ENCODE data around the gene AQP7. TPM values are rescaled to one million over a fixed set of nuclear protein-coding genes. Genes with fewer than 3 reads are reported as not detected.
"Not testable (repeated sequence)": the region's sequence is repeated elsewhere in the genome, so short reads cannot be mapped to it uniquely, and the experiment has no call there.

Gene AQP7
- polyA plus RNA-seq, 10 donors = 1.0 to 6.8 (median 1.8) TPM

DNA sequence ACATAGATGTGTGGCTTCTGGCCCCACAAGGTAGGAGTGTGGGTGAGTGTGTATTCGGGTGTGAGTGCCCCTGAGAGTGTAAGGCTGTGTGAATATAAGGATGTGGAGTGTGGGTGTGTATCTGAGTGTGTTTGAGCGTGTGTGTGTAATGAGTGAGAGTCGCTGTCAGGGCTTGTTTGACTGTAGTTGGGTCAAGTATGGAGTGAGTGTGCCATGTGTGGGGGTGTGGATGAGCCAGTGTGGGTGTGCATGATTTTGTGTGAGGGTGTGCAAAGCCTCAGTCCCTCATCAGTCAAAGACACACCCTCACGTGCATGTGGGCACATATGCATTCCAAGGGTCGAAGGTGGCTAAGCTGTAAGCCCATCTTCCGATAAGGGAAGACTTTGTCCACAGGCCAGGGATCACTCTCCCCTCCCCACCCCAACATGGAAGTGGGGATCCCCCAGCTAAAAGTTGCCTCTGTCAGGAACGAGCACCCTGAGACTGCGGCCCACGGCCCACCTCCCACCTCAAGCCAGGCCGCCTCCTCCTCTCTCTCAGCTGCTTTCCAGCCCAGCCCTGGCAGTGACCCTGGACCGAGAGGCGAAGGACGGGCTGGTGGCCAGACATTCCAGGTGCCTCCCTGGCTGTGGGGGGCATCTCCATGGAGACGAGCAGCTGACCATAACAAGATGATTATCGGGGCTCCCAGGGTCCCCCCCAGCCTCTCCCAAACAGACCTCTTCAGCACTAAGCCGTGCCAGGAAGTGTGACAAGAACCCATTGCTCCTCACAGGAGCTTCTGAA, 32.1 kb upstream of the AQP7 start:
- no peak for DNase-seq

DNA sequence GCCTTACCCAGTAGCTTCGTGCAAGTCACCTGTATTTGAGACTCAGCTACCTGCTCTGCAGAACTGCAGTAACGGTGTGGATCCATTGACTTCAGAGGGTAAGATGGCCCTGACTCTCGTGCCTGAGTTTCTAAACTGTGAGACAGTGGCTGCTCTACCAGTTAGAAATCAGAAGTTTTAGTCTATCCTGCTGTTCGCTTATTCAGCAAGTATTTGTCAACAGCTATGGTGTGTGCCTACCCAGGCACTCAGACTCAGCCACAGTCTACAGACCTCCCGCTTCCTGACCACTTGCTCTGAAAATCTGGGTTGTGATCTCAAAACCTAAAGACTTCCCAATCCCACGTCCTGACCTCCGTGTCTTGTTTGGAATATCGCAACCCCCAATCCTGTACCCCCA, 31.5 kb upstream of the AQP7 start:
- DNase-seq = no peak

DNA sequence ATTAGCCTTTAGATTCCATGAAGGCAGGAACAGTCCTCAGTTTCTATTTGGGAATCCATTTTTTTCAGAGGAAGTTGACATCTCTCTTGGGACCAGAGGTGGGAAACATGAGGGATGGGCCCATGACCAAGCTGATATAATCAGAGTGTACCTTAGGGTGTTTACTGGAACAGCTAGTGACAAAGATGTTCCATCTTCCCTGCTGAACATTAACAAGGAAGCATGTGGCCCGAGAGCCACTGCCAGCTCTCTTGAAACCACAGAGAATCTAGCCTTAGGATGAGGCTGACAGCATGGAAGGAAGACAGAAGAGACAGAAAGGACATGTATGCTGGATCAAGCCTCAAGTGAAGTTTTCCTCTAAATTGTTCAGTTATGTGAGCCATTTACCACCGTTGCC, 29.1 kb upstream of the AQP7 start:
- no peak for DNase-seq

DNA sequence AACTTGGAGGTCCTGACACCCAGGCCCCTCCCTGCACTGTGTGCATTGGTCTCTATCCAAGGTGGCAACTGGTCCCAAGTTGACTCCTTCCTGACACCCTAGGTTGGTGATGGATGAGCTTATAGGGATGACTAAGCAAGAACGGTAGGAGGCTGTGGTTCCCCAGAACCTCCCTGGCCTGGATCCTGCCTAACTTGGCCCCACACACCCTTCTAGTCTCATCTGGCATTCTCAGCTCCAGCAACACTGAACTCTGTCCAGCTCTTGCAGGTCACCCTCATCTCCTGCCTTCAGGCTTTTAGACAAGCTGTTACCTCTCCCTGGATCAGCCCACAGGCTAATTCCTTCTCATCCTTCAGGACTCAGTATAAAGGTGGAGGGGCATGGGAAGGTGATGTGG, 28.6 kb upstream of the AQP7 start:
- DNase-seq = no peak

GRCh38 chr9:33429256-33429985, 27.1 kb upstream of the AQP7 start:
- DNase-seq = no peak

- no peak for DNase-seq
These were observed 24.5 kb upstream of the AQP7 start for GRCh38 chr9:33426843-33427293.

GRCh38 chr9:33425128-33425533, 22.8 kb upstream of the AQP7 start:
- DNase-seq = no peak

DNA sequence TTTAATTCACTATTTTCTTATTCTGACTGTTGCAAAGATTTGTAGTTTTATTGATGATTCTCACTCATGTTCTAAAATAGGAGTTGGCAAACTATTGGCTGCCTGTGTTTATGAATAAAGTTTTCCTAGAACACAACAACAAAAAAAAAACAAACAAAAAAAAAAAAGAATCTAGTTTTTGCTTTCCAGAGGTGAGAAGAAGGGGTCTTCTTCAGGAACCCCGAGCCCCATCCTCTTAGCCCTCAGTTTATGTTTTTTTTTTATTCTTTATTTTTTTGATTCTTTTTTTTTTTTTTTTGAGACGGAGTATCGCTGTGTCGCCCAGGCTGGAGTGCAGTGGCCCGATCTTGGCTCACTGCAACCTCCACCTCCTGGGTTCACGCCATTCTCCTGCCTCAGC, 22.1 kb upstream of the AQP7 start:
- not testable (repeated sequence) for DNase-seq

GRCh38 chr9:33424043-33424442, 21.7 kb upstream of the AQP7 start:
- DNase-seq = not testable (repeated sequence)

GRCh38 chr9:33419708-33420303, 17.4 kb upstream of the AQP7 start:
- no peak for DNase-seq

GRCh38 chr9:33418090-33418489, 15.7 kb upstream of the AQP7 start:
- DNase-seq = no peak

- no peak for DNase-seq
These were observed 14.6 kb upstream of the AQP7 start for GRCh38 chr9:33416996-33417395.

DNA sequence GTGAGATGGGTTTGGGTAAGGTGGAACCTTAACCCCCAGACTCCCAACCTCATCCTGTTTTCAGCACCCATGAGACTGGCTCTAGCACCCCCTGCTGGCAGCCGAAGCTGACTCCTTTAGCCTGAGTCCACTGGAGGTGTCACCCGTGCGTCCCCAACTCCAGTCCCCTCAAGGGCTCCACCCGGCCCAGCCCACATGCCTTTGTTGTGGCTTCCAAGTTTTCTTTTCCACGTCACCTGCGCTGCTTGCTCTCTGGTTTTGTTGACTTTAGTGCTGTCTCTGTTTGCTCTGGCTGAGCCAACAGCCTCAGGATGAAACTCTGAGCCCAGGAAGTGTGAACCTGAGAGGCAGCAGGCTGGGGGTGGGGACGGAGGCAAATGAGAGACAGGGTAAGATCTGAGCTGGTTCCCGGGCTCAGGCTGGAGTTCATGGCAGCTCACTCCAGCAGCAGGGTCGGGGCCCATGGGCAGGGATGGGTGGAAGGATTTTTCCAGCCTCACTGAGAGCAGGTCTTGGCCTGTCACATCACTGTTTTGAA, 13.2 kb upstream of the AQP7 start:
- peak in 2 of 3 donors; percentile 43 to 51 for DNase-seq

- no peak for DNase-seq
These were observed 12.6 kb upstream of the AQP7 start for GRCh38 chr9:33414889-33415500.

DNA sequence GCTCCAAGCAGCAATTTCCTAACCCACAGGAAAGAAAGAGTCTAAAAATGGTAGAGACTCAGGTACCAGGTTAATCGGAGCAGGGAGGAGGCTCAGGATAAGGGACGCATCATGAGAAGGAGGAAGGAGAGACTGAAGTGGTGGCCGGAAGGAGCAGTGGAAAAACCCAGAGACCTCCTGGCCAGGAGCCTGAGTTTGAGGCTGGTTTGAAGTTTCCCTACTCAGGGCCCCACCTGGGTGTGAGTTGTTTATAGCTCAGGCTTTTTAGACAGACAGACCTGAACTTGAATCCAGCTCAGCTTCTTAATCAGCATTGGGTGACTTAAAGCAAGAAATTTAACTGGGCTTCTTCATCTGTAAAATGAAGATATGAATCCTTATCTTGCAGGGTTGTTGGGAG, 11.9 kb upstream of the AQP7 start:
- DNase-seq = no peak

DNA sequence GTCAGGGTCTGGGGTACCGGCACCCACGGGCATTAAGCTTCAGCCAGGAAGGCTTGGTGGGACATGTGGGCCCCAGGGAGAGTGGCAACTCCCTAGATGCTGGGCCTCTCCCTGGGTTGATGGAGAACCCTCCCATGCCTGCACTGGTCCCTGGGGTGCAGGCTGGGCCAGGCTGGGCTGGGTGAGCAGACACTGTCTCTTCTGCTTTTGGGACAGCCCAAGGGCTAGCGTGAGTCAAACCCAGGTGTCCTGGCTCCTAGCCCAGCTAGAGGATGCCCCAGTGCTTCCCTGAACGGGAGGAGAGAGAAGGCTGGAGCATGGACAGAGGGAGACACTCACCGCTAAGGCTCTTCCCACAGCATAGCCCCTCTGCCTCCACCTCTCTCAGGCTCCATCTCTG, 5.7 kb upstream of the AQP7 start:
- no peak for DNase-seq

DNA sequence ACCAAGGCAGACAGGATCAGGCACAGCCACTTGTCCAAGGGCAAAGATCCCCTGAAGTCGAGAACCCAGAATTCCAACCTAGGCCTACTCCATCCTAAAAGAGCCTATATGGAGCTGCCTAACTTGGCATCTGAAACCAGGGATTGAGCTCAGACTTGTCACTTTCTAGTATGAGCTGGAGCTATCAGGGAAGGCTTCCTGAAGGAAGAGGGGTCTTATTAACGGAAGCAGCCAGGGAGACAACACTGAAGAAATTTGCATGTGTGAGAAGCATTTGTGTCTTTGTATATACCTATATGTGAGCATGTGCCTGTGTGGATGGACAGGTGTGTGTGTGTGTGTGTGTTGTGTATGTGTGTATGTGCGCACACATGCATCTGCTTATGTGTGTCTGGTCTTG, 4.7 kb upstream of the AQP7 start:
- DNase-seq = no peak

DNA sequence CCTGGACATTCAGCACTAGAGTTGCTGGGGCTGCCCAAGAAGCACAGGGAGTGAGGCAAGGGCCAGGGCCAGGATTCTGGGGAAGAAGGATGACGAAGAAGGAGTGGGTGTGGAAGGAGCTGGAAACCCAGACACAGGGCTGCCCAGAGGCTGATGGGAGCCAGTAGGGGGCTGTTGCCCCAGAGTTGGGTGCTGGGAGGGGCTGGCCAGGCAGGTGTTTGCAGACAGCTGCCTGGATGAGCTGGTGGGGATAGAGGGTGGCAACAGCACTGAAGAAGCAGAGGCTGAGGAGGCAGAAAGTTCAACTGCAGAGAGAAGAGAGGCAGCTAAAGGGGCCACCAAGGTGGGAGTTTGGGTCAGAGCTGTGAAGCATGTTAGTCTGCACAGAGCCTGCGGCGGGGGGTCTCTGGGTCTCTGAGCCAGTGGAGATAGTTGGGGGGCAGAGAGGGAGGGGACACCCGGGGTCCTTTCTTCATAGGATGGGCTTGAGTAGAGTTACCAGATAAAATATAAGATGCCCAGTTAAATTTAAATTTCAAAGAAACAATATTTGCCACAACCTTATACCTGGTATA, 2.5 kb upstream of the AQP7 start:
- DNase-seq = no peak

GRCh38 chr9:33403941-33404787, 1.8 kb upstream of the AQP7 start:
- no peak for DNase-seq

DNA sequence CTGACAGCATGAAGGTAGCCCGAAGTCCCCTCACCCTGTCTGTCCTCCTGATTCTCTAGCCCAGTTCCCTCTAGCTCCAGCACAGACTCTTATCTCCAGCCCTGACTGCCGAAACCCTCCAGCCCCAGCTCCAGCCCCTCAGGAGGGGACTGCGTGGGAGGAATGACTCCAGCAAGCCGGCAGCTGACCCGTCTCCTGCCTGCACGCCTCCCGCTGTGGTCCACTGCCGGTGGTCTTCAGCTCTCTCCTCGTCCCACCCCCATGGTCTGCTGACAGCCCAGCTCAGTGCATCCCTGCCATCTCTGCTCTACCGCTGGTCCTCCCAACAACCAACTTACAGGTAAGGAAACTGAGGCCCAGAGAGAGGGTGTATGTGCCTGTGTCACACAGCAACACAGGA, 559 bp downstream of the AQP7 start:
- not testable (repeated sequence) for DNase-seq

DNA sequence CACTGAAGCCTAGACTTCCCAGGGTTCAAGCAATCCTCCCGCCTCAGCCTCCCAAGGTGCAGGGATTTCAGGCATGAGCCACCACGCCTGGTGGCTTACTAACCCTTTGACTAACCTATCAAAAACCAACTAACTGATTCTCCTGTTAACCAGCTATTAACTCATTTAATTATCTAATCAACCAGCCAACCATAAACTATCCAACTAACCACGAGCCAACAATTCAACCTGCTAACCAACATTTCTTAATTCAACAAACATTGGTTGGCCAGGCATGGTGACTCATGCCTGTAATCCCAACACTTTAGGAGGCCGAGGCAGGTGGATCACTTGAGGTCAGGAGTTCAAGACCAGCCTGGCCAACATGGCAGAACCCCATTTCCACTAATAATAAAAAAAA, 3.3 kb downstream of the AQP7 start:
- not testable (repeated sequence) for DNase-seq

All from muscle of back (tissue), 11 donors.